Stimulated activated CD8-positive, alpha-beta memory T cell treated with anti-CD3 and anti-CD28 coated beads, Interleukin-2, amount 100 ng/mL, for 48 hours (primary cell): Measurements from ENCODE around the gene SPSB1.

Experiments used
- DNase-seq, 2 donors: peaks; one replicate each; pipeline ENCODE4 v3.0.0-alpha.2; 2020; ENCODE audit warnings: low read depth in 2 of 2

The SPSB1 gene

GRCh38 chr1:9292361-9293240, at the start of gene SPSB1:
TSS of gene SPSB1 (plus strand) at chr1:9292894. CDS start at chr1:9355892, 62,998 bp downstream.
- peak; percentile 37 to 51 for DNase-seq

GRCh38 chr1:9243066-9243739, 49.5 kb upstream of the SPSB1 start:
- DNase-seq = no peak

- no peak for DNase-seq
Observed at GRCh38 chr1:9244501-9245229, 48.0 kb upstream of the SPSB1 start.

DNA sequence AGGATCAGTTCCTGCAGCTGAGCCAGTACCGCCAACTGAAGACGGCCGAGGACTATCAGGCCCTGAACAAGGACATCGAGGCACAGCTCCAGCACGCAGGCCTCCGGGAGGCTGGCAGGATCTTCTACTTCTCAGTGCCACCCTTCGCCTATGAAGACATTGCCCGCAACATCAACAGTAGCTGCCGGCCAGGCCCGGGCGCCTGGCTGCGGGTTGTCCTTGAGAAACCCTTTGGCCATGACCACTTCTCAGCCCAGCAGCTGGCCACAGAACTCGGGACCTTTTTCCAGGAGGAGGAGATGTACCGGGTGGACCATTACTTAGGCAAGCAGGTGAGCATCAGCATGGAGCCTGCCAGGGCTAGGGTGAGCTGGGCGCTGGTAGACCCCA, 47.5 kb upstream of the SPSB1 start:
- DNase-seq = no peak

- DNase-seq = no peak
Observed at GRCh38 chr1:9245661-9246060, 47.0 kb upstream of the SPSB1 start.

DNA sequence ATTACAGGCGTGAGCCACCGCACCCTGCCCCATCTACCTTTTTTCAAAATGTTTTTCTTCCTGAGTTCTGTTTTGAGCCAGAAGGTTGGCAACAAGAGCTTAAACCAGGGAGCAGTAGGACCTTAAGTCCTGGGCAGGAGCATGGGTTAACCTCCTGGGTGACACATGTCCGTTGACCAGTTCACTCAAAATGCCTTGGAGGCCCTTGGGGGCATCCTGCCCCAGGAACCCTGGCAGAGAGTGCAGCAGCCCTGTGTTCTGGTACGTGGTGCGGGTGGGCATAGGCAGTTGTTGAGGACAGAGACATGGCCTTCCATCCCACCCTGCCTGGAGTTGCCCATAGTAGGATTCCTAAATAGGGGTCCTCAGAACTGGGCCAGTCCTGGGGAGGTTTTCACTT, 46.5 kb upstream of the SPSB1 start:
- DNase-seq = no peak

DNA sequence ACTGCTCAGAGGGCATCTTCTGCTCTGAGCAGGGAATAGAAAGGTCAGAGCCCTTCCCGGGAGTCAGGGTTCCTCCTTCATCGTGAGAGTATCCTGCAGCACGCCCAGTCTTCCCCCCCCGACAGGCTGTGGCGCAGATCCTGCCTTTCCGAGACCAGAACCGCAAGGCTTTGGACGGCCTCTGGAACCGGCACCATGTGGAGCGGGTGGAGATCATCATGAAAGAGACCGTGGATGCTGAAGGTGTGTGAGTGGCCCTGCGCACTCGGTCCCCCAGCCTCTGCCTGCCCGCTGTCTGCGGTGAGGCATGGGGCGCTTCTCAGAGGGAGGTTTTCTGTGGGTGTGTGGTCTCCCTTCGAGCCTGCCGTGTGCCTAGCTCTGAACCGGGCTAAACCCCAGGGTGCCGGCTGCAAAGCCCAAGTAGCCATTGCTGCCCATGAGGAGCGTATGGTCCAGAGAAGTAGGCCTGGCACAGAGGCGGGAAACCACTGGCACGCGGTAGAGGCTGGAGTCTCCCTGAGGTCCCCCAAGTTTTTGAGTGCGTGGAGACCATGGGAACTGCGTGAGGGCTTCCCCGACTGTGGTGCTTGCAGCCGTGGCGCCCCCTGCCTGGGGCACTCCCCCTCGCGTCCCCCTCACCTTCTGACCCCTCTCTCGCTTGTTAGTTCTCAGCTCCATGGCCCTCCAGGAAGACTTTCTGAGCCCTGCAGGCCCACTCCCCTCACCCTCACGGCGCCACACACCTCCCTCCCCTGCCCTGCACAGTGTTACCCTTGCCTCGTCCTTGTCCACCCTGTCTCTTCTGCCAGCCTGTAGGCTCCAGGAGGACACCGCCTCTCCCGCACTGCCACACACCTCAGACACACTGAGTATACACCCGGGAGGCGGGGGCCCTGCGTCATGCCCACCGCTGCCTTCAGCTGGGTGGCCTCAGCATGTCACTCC, 45.6 kb upstream of the SPSB1 start:
- DNase-seq = no peak

DNA sequence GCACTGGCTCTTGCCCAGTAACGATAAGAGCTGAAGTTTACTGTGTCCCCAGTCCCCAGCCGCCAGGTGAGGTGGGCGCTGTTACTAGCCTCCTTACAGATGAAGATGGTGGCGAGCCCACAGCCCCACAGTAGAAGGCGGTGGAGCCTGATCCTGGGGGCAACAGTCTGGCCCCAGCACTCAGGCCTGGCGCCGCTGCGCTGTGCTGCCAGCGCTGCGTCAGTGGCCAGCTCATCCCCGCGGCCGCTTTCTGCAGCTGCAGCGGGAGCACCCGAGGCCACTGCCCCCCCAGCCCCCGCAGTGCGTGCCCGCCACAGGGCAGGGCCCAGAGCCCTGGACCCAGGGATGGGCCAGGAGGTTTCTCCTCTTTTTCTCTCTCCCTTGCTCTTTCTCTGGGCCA, 44.8 kb upstream of the SPSB1 start:
- DNase-seq = no peak

DNA sequence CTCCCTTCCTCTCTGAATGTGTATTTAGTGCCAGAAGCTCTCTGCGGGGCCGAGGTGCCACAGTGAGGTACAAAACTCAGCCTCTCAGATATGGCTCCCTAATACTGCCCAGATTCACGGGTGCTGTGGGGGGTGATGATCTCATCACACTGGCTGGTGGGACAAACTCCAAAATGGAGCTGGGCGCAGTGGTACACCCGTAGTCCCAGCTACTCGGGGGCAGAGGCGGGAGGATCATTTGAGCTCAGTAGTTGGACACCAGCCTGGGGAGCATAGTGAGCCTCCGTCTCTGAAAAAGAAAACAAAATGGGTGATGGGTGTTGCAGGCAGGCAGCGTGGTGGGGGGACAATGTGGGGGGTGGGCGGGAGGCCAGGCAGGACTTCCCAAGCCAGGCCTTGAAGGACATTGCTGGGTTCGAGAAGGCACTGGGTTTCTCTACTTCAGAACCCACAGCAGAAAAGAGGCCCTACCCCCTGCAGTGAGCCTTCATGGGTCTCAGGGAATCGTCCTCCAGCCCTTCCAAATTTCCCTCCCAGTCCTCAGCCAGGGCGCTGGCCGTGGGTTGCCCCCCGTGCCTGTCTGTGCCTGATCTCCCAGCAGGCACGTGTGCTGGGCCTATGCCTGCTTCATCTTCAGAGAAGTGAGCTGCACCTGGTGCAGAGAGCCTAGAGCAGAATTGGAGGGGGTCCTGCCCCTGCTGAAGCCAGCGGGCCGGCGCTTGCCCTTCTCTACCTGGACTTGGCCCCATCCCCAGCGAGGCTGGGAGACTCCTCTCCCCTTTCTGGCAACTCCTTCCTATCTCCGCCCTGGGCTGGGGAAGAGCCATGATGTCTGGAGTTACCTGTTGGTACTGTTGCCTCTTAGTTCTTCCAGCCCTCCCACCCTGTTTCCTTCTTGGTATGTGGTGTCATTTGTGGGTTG, 44.1 kb upstream of the SPSB1 start:
- no peak for DNase-seq

GRCh38 chr1:9249263-9249533, 43.5 kb upstream of the SPSB1 start:
- no peak for DNase-seq

GRCh38 chr1:9249534-9250410, 42.9 kb upstream of the SPSB1 start:
- peak in 1 of 2 donors; percentile 37 for DNase-seq

GRCh38 chr1:9250411-9251381, 42.0 kb upstream of the SPSB1 start:
- no peak for DNase-seq

- DNase-seq = no peak
Observed at GRCh38 chr1:9251501-9251900, 41.2 kb upstream of the SPSB1 start.

GRCh38 chr1:9253004-9253403, 39.7 kb upstream of the SPSB1 start:
- no peak for DNase-seq

DNA sequence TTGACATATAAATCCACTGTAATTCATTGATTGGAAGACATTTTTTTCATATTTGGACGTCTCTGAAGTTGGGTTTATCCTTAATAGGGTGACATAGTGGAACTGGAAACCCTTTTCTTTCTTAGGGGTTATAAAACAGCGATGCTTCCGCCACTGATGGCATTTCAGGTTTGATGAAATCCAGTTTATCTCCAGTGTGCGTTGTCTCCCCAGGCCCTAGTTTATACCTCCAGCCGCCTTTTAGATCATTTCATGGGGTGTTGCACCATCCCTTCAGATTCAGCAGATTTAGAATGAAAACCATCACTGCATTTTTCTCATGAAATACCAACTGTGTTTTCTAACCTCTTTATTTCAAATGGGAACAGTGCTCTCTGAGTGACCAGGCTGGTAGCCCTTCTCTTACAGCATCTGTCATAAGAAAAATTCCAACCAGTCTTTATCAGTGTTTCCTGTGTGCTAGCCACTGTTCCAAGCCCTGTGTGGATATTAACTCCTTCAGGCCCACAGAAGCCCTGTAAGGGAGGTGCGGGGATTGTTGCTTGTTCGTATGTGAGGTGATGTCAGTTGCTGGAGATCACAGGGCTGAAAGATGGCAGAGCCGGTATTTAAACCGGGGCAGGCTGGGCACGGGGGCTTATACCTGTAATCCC, 39.1 kb upstream of the SPSB1 start:
- no peak for DNase-seq

GRCh38 chr1:9256332-9256731, 36.4 kb upstream of the SPSB1 start:
- no peak for DNase-seq

DNA sequence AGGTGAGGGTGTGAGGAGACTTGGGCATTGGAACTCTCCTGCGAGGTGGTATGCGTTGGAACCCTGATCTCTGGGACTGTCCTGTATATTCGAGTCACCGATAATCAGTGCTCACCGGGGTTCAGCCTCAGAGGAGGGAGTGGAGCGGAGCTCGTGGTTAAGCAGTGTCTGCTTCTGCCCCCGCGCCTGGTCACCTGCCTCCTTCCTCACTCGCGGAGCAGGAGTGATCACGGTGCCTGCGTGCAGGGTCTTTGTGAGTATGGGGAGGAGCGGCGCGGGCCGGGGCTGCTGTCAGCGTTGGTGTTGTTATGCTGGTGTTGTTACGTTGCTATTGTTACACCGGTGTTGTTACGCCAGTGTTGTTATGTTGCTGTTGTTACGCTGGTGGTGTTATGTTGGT, 34.8 kb upstream of the SPSB1 start:
- DNase-seq = no peak

- no peak for DNase-seq
Observed at GRCh38 chr1:9258629-9259028, 34.1 kb upstream of the SPSB1 start.
